Coronary artery (tissue), 2 donors: ENCODE results near the gene SMAGP.

Experiments
- DNase-seq: peaks from one replicate; pipeline ENCODE4 v3.0.0-alpha.2; 2017; ENCODE audit warnings: low spot score
- H3K27ac ChIP-seq, 2 donors: fragments of 200-600 bp; sonication (generic); one replicate each; pipeline ENCODE4 v1.5.1; 2016 to 2019
- H3K4me3 ChIP-seq: fragments of 200-600 bp; sonication (generic); 2 replicates; pipeline ENCODE4 v1.5.1; 2016; ENCODE audit warnings: mild to moderate bottlenecking, moderate library complexity
- CTCF ChIP-seq: fragments of 200-600 bp; sonication (generic); IDR thresholded peaks from one replicate; pipeline ENCODE4 v1.5.1; 2019; ENCODE audit warnings: antibody characterized with exemption

Gene SMAGP

GRCh38 chr12:51254536-51254935 is 15.7 kb downstream of the SMAGP start:
- TF ChIP-seq CTCF, result no peak
- DNase-seq, result no peak

GRCh38 chr12:51253276-51253675 is 16.9 kb downstream of the SMAGP start:
- no peak for TF ChIP-seq CTCF
- no peak overlapping the region for H3K4me3 ChIP-seq
- H3K27ac ChIP-seq, result no peak overlapping the region
- no peak for DNase-seq

More at GRCh38 chr12:51254536-51254935, 15.7 kb downstream of the SMAGP start:
- H3K4me3 ChIP-seq, result no peak overlapping the region
- no peak overlapping the region for H3K27ac ChIP-seq

GRCh38 chr12:51247523-51248206 is 22.6 kb downstream of the SMAGP start:
- Histone ChIP-seq H3K4me3 (no peak overlapping the region), H3K27ac (no peak overlapping the region)
- TF ChIP-seq CTCF, result no peak
- DNase-seq, result no peak

GRCh38 chr12:51246254-51246853 is 23.9 kb downstream of the SMAGP start:
- no peak for DNase-seq
- TF ChIP-seq CTCF, result no peak
- no peak overlapping the region for H3K4me3 ChIP-seq
- peak overlapping the region in 1 of 2 donors; percentile 26 for H3K27ac ChIP-seq

GRCh38 chr12:51245476-51246253 is 24.6 kb downstream of the SMAGP start:
- DNase-seq, result no peak
- Histone ChIP-seq H3K4me3 (no peak overlapping the region), H3K27ac (peak overlapping the region in 1 of 2 donors; percentile 26)
- no peak for TF ChIP-seq CTCF

GRCh38 chr12:51244269-51244668 is 25.9 kb downstream of the SMAGP start:
- Histone ChIP-seq H3K27ac (no peak overlapping the region), H3K4me3 (no peak overlapping the region)
- no peak for DNase-seq
- TF ChIP-seq CTCF, result no peak
